ENCODE results near the gene PLXND1. TPM values are rescaled to one million over a fixed set of nuclear protein-coding genes. Genes with fewer than 3 reads are reported as not detected.

Gene PLXND1
- total RNA-seq, 1 donor from 2014 or later: 3.1 TPM

- Mint-ChIP-seq H3K4me3 (no peak overlapping the region), H3K36me3 (ENCODE audit: low read depth) (no peaks in the 10 kb centered on the region), H3K27me3 (peaks cover under 1% of the 10 kb centered on the region), H3K9me3 (no peaks in the 10 kb centered on the region), H3K4me1 (peaks cover 8% of the 10 kb centered on the region), H3K27ac (no peak overlapping the region)
- intact Hi-C loops (cut with micrococcal nuclease): no loop called here
- no peak for ATAC-seq (ENCODE audit: low read depth)
- POLR2A ChIA-PET: no interaction called here
- CTCF ChIA-PET: interaction anchor here (1.0 kb wide), 1 partner anchor 14 kb away, joined by 3 read pairs; no protein-coding TSS in a partner anchor
- DNase-seq: no peak
- TF ChIP-seq, protein P1, sequence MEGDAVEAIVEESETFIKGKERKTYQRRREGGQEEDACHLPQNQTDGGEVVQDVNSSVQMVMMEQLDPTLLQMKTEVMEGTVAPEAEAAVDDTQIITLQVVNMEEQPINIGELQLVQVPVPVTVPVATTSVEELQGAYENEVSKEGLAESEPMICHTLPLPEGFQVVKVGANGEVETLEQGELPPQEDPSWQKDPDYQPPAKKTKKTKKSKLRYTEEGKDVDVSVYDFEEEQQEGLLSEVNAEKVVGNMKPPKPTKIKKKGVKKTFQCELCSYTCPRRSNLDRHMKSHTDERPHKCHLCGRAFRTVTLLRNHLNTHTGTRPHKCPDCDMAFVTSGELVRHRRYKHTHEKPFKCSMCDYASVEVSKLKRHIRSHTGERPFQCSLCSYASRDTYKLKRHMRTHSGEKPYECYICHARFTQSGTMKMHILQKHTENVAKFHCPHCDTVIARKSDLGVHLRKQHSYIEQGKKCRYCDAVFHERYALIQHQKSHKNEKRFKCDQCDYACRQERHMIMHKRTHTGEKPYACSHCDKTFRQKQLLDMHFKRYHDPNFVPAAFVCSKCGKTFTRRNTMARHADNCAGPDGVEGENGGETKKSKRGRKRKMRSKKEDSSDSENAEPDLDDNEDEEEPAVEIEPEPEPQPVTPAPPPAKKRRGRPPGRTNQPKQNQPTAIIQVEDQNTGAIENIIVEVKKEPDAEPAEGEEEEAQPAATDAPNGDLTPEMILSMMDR (IDR thresholded peaks at IDR 0.05): no peak
Measured at GRCh38 chr3:129553171-129553570, 53.3 kb downstream of the PLXND1 start.

DNA sequence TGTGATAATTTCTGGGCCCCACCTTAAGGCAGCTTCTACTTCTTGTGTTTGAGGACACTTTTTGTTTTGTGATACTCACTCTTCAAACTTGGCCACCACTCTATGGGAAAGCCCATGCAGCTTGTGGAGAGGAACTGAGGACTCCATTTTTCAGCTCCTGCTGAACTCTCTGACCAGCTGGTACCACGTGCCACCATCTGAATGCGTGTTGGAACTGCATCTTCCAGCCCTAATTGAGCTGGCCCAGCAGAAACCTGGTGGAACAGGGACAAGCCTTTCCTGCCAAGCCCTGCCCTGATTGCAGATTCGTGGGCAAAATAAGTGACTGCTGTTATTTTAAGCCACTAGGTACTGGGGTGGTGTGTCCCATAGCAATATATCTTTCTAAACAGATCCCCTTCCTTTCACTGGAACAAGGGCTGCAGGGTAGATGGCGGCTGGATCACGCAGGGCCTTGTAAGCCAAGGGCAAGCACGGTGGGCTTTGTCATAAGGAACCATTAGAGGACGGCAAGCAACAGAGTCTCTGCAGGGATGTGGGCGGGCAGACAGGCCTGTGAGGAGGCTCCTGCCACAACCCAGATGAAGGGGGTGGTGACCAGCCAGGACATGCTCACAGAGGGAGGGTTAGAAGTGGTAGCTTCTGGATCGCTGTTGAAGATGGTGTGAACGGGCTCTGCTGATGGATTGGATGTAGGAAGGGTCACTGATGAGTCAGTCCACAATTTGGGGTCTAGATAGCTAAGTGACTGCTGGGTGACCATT lies 54.0 kb downstream of the PLXND1 start:
- H3K27ac Mint-ChIP-seq: no peak overlapping the region
- POLR2A ChIA-PET: no interaction called here

GRCh38 chr3:129549805-129550204 lies 56.7 kb downstream of the PLXND1 start:
- Mint-ChIP-seq H3K27me3 (no peaks in the 10 kb centered on the region), H3K36me3 (ENCODE audit: low read depth) (no peaks in the 10 kb centered on the region), H3K27ac (no peak overlapping the region), H3K4me1 (peaks cover 8% of the 10 kb centered on the region), H3K9me3 (no peaks in the 10 kb centered on the region), H3K4me3 (no peak overlapping the region)
- POLR2A ChIA-PET: no interaction called here
- TF ChIP-seq, protein P1 (IDR thresholded peaks at IDR 0.05): no peak
- CTCF ChIA-PET: no interaction called here
- DNase-seq (no peak), ATAC-seq (ENCODE audit: low read depth) (no peak)
- intact Hi-C loops (cut with micrococcal nuclease): no loop called here

More for the DNA sequence above, 54.0 kb downstream of the PLXND1 start:
- Mint-ChIP-seq H3K4me3 (no peak overlapping the region), H3K27me3 (no peaks in the 10 kb centered on the region), H3K36me3 (ENCODE audit: low read depth) (no peaks in the 10 kb centered on the region), H3K4me1 (peaks cover 8% of the 10 kb centered on the region), H3K9me3 (no peaks in the 10 kb centered on the region)
- ATAC-seq (ENCODE audit: low read depth): no peak
- TF ChIP-seq, protein P1 (IDR thresholded peaks at IDR 0.05): no peak
- intact Hi-C loops (cut with micrococcal nuclease): no loop called here
- CTCF ChIA-PET: no interaction called here
- DNase-seq: no peak

GRCh38 chr3:129549006-129549800 lies 57.3 kb downstream of the PLXND1 start:
- Mint-ChIP-seq H3K4me3 (no peak overlapping the region), H3K36me3 (ENCODE audit: low read depth) (no peaks in the 10 kb centered on the region), H3K27me3 (no peaks in the 10 kb centered on the region), H3K27ac (no peak overlapping the region), H3K4me1 (peaks cover 6% of the 10 kb centered on the region), H3K9me3 (no peaks in the 10 kb centered on the region)
- DNase-seq (no peak), ATAC-seq (ENCODE audit: low read depth) (no peak)
- TF ChIP-seq, protein P1 (IDR thresholded peaks at IDR 0.05): no peak
- ChIA-PET POLR2A (no interaction called here), CTCF (interaction anchor here (0.7 kb wide), 1 partner anchor 446 kb away, joined by 3 read pairs; no protein-coding TSS in a partner anchor)
- intact Hi-C loops (cut with micrococcal nuclease): no loop called here
